Neural cell (in vitro differentiated cells): ENCODE measurements around the gene TMEM184B. TPM values are rescaled to one million over a fixed set of nuclear protein-coding genes. Genes with fewer than 3 reads are reported as not detected.

Experiments
- H2AFZ ChIP-seq: fragments of 200-600, 300-800 bp; sonication (generic), shearing (Covaris generic); 2 replicates; pipeline ENCODE4 v1.6.0; 2014; ENCODE audit warnings: low read depth, mild to moderate bottlenecking, antibody characterized with exemption, low read length, moderate library complexity
- H3F3A ChIP-seq: fragments of 200-600 bp; shearing (Covaris generic); 2 replicates; pipeline ENCODE4 v1.6.1; 2016; ENCODE audit warnings: mild to moderate bottlenecking, moderate library complexity, mixed read lengths, antibody characterized with exemption, low read length; ENCODE audit not compliant: insufficient read depth, poor library complexity, severe bottlenecking
- H3K27ac ChIP-seq: fragments of 200-600, 300-800 bp; sonication (generic), shearing (Covaris generic); 2 replicates; pipeline ENCODE4 v1.5.1; 2014; ENCODE audit warnings: mild to moderate bottlenecking, low read length, moderate library complexity
- H3K27me3 ChIP-seq: fragments of 300-800, 200-600 bp; sonication (generic), shearing (Covaris generic); 2 replicates; pipeline ENCODE4 v1.6.0; 2014; ENCODE audit warnings: mild to moderate bottlenecking, low read depth, low read length, moderate library complexity; ENCODE audit not compliant: insufficient read depth
- H3K36me3 ChIP-seq: fragments of 300-800, 200-600 bp; sonication (generic), shearing (Covaris generic); 2 replicates; pipeline ENCODE4 v1.5.1; 2014; ENCODE audit warnings: mild to moderate bottlenecking, antibody characterized with exemption, low read length, moderate library complexity; ENCODE audit not compliant: insufficient read depth
- H3K4me2 ChIP-seq: fragments of 300-800, 200-600 bp; sonication (generic), shearing (Covaris generic); 2 replicates; pipeline ENCODE4 v1.6.0; 2014; ENCODE audit warnings: mild to moderate bottlenecking, low read length
- H3K4me3 ChIP-seq: fragments of 300-800, 200-600 bp; sonication (generic), shearing (Covaris generic); 2 replicates; pipeline ENCODE4 v1.5.1; 2014; ENCODE audit warnings: mild to moderate bottlenecking, low read length, moderate library complexity
- H3K79me2 ChIP-seq: fragments of 200-600 bp; shearing (Covaris generic); replicated peaks from 2 replicates; pipeline ENCODE4 v1.6.0; 2014; ENCODE audit warnings: mild to moderate bottlenecking, low read length, moderate library complexity; ENCODE audit not compliant: insufficient read depth
- H3K9ac ChIP-seq: fragments of 300-800, 200-600 bp; sonication (generic), shearing (Covaris generic); 2 replicates; pipeline ENCODE4 v1.6.1; 2016; ENCODE audit warnings: mild to moderate bottlenecking, low read length, mixed read lengths
- H3K9me2 ChIP-seq: fragments of 200-600 bp; shearing (Covaris generic); 2 replicates; pipeline ENCODE4 v1.6.1; 2016; ENCODE audit warnings: mild to moderate bottlenecking, low read length, mixed read lengths; ENCODE audit not compliant: insufficient read depth
- H3K9me3 ChIP-seq: fragments of 200-600, 300-800 bp; sonication (generic), shearing (Covaris generic); 2 replicates; pipeline ENCODE4 v1.6.1; 2016; ENCODE audit warnings: mild to moderate bottlenecking, mixed run types, low read length, moderate library complexity, mixed read lengths
- H4K20me1 ChIP-seq: fragments of 200-600 bp; shearing (Covaris generic); 2 replicates; pipeline ENCODE4 v1.6.1; 2016; ENCODE audit warnings: mild to moderate bottlenecking, mixed run types; ENCODE audit not compliant: insufficient read depth
- CTCF ChIP-seq: fragments of 450-650 bp; IDR thresholded peaks from 2 replicates; pipeline ENCODE4 v1.5.1; 2014; ENCODE audit warnings: antibody characterized with exemption, mild to moderate bottlenecking, moderate library complexity; ENCODE audit not compliant: poor library complexity, severe bottlenecking
- EP300 ChIP-seq: fragments of 450-650 bp; conservative IDR thresholded peaks from 2 replicates; pipeline ENCODE4 v1.6.1; 2014; ENCODE audit warnings: antibody characterized with exemption, mild to moderate bottlenecking, moderate library complexity; ENCODE audit not compliant: poor library complexity, severe bottlenecking
- EZH2 ChIP-seq: fragments of 200-600, 300-800 bp; shearing (Covaris generic), sonication (generic); IDR thresholded peaks from 2 replicates; pipeline ENCODE4 v1.6.1; 2014; ENCODE audit warnings: antibody characterized with exemption, low read length, borderline replicate concordance, mild to moderate bottlenecking; ENCODE audit not compliant: insufficient read depth, poor library complexity, severe bottlenecking
- MXI1 ChIP-seq: fragments of 450-650 bp; conservative IDR thresholded peaks from 2 replicates; pipeline ENCODE4 v1.6.1; 2014; ENCODE audit warnings: antibody characterized with exemption, mild to moderate bottlenecking; ENCODE audit not compliant: poor library complexity, severe bottlenecking
- POLR2AphosphoS5 ChIP-seq: IDR thresholded peaks from 2 replicates; pipeline ENCODE4 v1.6.1; 2012
- RAD21 ChIP-seq: fragments of 450-650 bp; conservative IDR thresholded peaks from 2 replicates; pipeline ENCODE4 v1.6.1; 2014; ENCODE audit warnings: antibody characterized with exemption, mild to moderate bottlenecking, moderate library complexity
- REST ChIP-seq: IDR thresholded peaks from 2 replicates; pipeline ENCODE4 v1.6.1; 2012; ENCODE audit warnings: borderline replicate concordance
- SMC3 ChIP-seq: fragments of 450-650 bp; conservative IDR thresholded peaks from 2 replicates; pipeline ENCODE4 v1.6.1; 2014; ENCODE audit warnings: antibody characterized with exemption, mild to moderate bottlenecking, moderate library complexity; ENCODE audit not compliant: poor library complexity
- TAF1 ChIP-seq: IDR thresholded peaks from 2 replicates; pipeline ENCODE4 v1.6.1; 2012; ENCODE audit warnings: low read depth
- polyA plus RNA-seq: library from polyadenylated mRNA; depleted of rRNA; stranded (reverse); fragments of >200 nt; gene quantifications from 2 replicates; pipeline ENCODE4 v1.2.3, GENCODE V29; 2014

TMEM184B gene
- polyA plus RNA-seq, 1 donor from 2014 or later, result 19.7 TPM

GRCh38 chr22:38289583-38290082, 16.8 kb upstream of the TMEM184B start:
- Histone ChIP-seq H3K36me3 (peaks cover 8% of the 10 kb centered on the region), H3K9me3 (no peaks in the 10 kb centered on the region), H4K20me1 (no peaks in the 10 kb centered on the region), H3K9ac (no peak overlapping the region), H3K27me3 (no peaks in the 10 kb centered on the region), H2AFZ (no peak overlapping the region), H3K9me2 (no peaks in the 10 kb centered on the region), H3K4me3 (no peak overlapping the region), H3K4me2 (no peak overlapping the region), H3K79me2 (no peaks in the 10 kb centered on the region), H3K27ac (no peak overlapping the region), H3F3A (no peaks in the 10 kb centered on the region)
- peak; percentile 26 for TF ChIP-seq POLR2AphosphoS5
- no peak for TF ChIP-seq EZH2

GRCh38 chr22:38286915-38287669, 14.3 kb upstream of the TMEM184B start:
- Histone ChIP-seq H4K20me1 (no peaks in the 10 kb centered on the region), H3K4me2 (no peak overlapping the region), H2AFZ (no peak overlapping the region), H3K27me3 (no peaks in the 10 kb centered on the region), H3K9ac (no peak overlapping the region), H3F3A (no peaks in the 10 kb centered on the region), H3K9me3 (no peaks in the 10 kb centered on the region), H3K79me2 (no peaks in the 10 kb centered on the region), H3K27ac (no peak overlapping the region), H3K9me2 (no peaks in the 10 kb centered on the region), H3K36me3 (no peaks in the 10 kb centered on the region), H3K4me3 (no peak overlapping the region)
- TF ChIP-seq TAF1, result no peak
- no peak for TF ChIP-seq MXI1
- TF ChIP-seq EZH2, result no peak
- no peak for TF ChIP-seq RAD21
- TF ChIP-seq EP300, result no peak
- TF ChIP-seq POLR2AphosphoS5, result no peak
- no peak for TF ChIP-seq REST
- no peak for TF ChIP-seq CTCF
- TF ChIP-seq SMC3, result no peak
